Measurements from ENCODE around the gene LMF1. TPM values are rescaled to one million over a fixed set of nuclear protein-coding genes. Genes with fewer than 3 reads are reported as not detected.

Gene LMF1
- total and polyA plus RNA-seq, 2 donors (not counting 1 experiment from before 2014, with no cell fraction given) = 36.4 to 63.2 TPM

DNA sequence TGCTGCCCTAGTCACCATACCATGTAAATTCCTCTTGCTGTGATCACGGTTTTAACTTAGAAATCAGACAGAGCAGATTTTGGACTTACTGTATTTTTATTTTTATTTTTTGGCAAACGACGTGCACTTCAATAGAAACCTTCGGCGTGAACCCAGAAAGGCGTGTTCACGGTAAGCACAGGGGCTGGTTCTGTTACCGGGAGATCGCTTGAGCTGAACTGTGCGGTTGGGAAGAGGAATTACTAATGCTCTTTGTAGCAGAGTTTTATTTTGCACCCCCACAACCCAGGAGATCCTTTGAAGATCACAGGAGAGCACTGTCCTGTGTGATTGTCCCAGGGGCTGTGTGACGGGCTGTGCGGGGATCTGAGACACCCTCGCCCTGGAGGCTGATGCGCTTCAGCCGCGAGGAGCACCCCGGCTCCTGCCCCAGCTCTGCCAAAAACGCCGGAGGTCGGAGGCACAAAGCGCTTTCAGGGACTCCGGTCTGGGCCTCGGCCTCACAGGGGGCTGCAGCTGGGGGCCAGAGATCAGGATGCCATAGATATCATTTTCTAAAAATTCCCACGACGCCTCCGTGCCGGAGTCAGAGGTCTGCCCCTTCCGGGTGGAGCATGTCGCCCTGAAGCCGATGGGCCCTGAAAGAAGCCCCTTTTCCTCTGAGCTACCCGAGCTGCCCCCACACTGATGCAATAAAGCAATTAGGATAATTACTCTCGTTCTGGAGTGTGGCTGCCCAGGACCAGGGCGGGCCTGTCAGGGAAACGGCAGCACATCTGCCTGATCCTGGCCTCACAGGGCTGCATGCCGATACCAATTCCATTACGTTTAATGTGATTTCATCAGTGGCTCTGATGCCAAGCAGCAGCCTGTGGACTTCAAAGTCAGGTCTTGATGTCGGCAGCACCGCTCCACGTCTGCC lies 71.8 kb downstream of the LMF1 start:
- no peak for ATAC-seq (ENCODE audit: low read depth)
- ChIA-PET CTCF (no interaction called here), POLR2A (no interaction called here)
- Mint-ChIP-seq H3K4me1 (no peaks in the 10 kb centered on the region), H3K27me3 (no peaks in the 10 kb centered on the region), H3K9me3 (ENCODE audit: insufficient read depth) (no peaks in the 10 kb centered on the region), H3K4me3 (no peak overlapping the region), H3K27ac (no peak overlapping the region)
- Histone ChIP-seq H3K36me3 (replicated peaks in 1 of 2; ENCODE audit: control extremely low read depth in 1 of 2, control insufficient read depth in 1 of 2, extremely low read depth in 1 of 2, insufficient read depth in 2 of 2, low read length in 1 of 2) (no peaks in the 10 kb centered on the region), H3K27ac (ENCODE audit: low read length in 2 of 2) (no peak overlapping the region), H2AFZ (ENCODE audit: insufficient read depth, low read depth, low read length, poor library complexity, severe bottlenecking) (no peak overlapping the region), H3K4me2 (replicated peaks; ENCODE audit: low read depth, low read length, poor library complexity, severe bottlenecking) (no peak overlapping the region), H3K27me3 (replicated peaks in 1 of 4; ENCODE audit: control extremely low read depth in 1 of 4, control insufficient read depth in 3 of 4, insufficient read depth in 4 of 4, low read length in 3 of 4) (no peaks in the 10 kb centered on the region), H4K20me1 (ENCODE audit: control insufficient read depth, insufficient read depth, low read length, poor library complexity, severe bottlenecking) (no peaks in the 10 kb centered on the region), H3K4me3 (ENCODE audit: control extremely low read depth in 1 of 5, extremely low read depth in 1 of 5, insufficient read depth in 1 of 5, low read depth in 2 of 5, low read length in 4 of 5) (no peak overlapping the region), H3K9me3 (ENCODE audit: control extremely low read depth in 1 of 3, control insufficient read depth in 2 of 3, insufficient read depth in 1 of 3, low read length in 2 of 3) (no peaks in the 10 kb centered on the region), H3K4me1 (ENCODE audit: control insufficient read depth in 2 of 2, insufficient read depth in 2 of 2, low read length in 2 of 2) (no peaks in the 10 kb centered on the region), H3K9ac (ENCODE audit: low read length) (no peak overlapping the region), H3K79me2 (ENCODE audit: control insufficient read depth, insufficient read depth, low read length) (no peaks in the 10 kb centered on the region)
- TF ChIP-seq, protein P1, sequence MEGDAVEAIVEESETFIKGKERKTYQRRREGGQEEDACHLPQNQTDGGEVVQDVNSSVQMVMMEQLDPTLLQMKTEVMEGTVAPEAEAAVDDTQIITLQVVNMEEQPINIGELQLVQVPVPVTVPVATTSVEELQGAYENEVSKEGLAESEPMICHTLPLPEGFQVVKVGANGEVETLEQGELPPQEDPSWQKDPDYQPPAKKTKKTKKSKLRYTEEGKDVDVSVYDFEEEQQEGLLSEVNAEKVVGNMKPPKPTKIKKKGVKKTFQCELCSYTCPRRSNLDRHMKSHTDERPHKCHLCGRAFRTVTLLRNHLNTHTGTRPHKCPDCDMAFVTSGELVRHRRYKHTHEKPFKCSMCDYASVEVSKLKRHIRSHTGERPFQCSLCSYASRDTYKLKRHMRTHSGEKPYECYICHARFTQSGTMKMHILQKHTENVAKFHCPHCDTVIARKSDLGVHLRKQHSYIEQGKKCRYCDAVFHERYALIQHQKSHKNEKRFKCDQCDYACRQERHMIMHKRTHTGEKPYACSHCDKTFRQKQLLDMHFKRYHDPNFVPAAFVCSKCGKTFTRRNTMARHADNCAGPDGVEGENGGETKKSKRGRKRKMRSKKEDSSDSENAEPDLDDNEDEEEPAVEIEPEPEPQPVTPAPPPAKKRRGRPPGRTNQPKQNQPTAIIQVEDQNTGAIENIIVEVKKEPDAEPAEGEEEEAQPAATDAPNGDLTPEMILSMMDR (IDR thresholded peaks at IDR 0.05) = no peak
- TF ChIP-seq EZH2 (IDR thresholded peaks at IDR 0.05; ENCODE audit: borderline replicate concordance, insufficient read depth, low read depth, low read length, poor library complexity, severe bottlenecking) = no peak
- intact Hi-C loops (cut with micrococcal nuclease) = no loop called here
- WGBS (ENCODE audit: insufficient coverage) = 97% methylated on average over 36 of the region's 39 CpGs
- no peak for DNase-seq

DNA sequence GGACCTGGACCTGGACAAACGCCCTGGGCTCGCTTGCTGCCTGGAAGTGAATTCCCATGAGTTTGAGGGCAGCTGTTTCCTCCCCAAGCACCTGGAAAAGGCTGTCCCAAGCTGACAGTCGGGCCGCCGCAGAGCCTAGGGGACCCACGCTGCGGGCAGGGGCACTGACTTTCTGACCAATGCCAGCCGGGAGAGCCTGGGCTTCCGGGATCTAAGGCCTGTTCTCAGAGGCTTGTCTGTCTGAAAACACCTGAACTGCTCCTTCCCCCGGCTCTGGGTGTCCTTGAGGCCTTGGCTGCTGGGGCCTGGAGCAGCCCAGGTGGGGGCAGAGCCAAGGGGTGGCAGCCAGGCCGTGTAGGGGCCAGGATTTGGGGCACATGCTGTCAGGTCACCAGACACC lies 72.6 kb downstream of the LMF1 start:
- Histone ChIP-seq H3K36me3 (replicated peaks in 1 of 2; ENCODE audit: control extremely low read depth in 1 of 2, control insufficient read depth in 1 of 2, extremely low read depth in 1 of 2, insufficient read depth in 2 of 2, low read length in 1 of 2) (no peaks in the 10 kb centered on the region), H3K4me2 (replicated peaks; ENCODE audit: low read depth, low read length, poor library complexity, severe bottlenecking) (no peak overlapping the region), H3K27ac (ENCODE audit: low read length in 2 of 2) (no peak overlapping the region), H3K9me3 (ENCODE audit: control extremely low read depth in 1 of 3, control insufficient read depth in 2 of 3, insufficient read depth in 1 of 3, low read length in 2 of 3) (no peaks in the 10 kb centered on the region), H3K4me3 (ENCODE audit: control extremely low read depth in 1 of 5, extremely low read depth in 1 of 5, insufficient read depth in 1 of 5, low read depth in 2 of 5, low read length in 4 of 5) (no peak overlapping the region), H3K9ac (ENCODE audit: low read length) (no peak overlapping the region), H3K79me2 (ENCODE audit: control insufficient read depth, insufficient read depth, low read length) (no peaks in the 10 kb centered on the region), H3K4me1 (ENCODE audit: control insufficient read depth in 2 of 2, insufficient read depth in 2 of 2, low read length in 2 of 2) (no peaks in the 10 kb centered on the region), H4K20me1 (ENCODE audit: control insufficient read depth, insufficient read depth, low read length, poor library complexity, severe bottlenecking) (peaks cover 4% of the 10 kb centered on the region), H2AFZ (ENCODE audit: insufficient read depth, low read depth, low read length, poor library complexity, severe bottlenecking) (no peak overlapping the region), H3K27me3 (replicated peaks in 1 of 4; ENCODE audit: control extremely low read depth in 1 of 4, control insufficient read depth in 3 of 4, insufficient read depth in 4 of 4, low read length in 3 of 4) (no peaks in the 10 kb centered on the region)
- intact Hi-C loops (cut with micrococcal nuclease) = no loop called here
- Mint-ChIP-seq H3K4me1 (no peaks in the 10 kb centered on the region), H3K27me3 (no peaks in the 10 kb centered on the region), H3K9me3 (ENCODE audit: insufficient read depth) (no peaks in the 10 kb centered on the region), H3K27ac (no peak overlapping the region), H3K4me3 (no peak overlapping the region)
- ATAC-seq (ENCODE audit: low read depth) = no peak
- TF ChIP-seq, protein P1 (IDR thresholded peaks at IDR 0.05) = no peak
- TF ChIP-seq EZH2 (IDR thresholded peaks at IDR 0.05; ENCODE audit: borderline replicate concordance, insufficient read depth, low read depth, low read length, poor library complexity, severe bottlenecking) = no peak
- ChIA-PET CTCF (no interaction called here), POLR2A (no interaction called here)
- WGBS (ENCODE audit: insufficient coverage) = 92% methylated on average over 11 of the region's 11 CpGs
- no peak for DNase-seq

Data from B cell (primary cell).